Keratinocyte (primary cell): Measurements from ENCODE around the gene NDUFV1.

Source experiments
- EZH2 ChIP-seq: IDR thresholded peaks from one replicate; pipeline ENCODE4 v1.6.1; 2012; ENCODE audit warnings: inconsistent platforms, mild to moderate bottlenecking, low read length, moderate library complexity
- TF ChIP-seq, protein P1 (sequence below), 3 experiments: IDR thresholded peaks in 1 of 3; conservative IDR thresholded peaks in 1 of 3; optimal IDR thresholded peaks in 1 of 3; 2 replicates in 2 of 3; 3 replicates in 1 of 3; pipeline versions ENCODE3 to v1.5.1; 2011; ENCODE audit warnings: low read length in 3 of 3, mild to moderate bottlenecking in 3 of 3, moderate library complexity in 2 of 3, control low read depth in 1 of 3, inconsistent platforms in 1 of 3; ENCODE audit not compliant: insufficient read depth in 2 of 3; ENCODE audit errors: extremely low read depth in 1 of 3

DNA sequence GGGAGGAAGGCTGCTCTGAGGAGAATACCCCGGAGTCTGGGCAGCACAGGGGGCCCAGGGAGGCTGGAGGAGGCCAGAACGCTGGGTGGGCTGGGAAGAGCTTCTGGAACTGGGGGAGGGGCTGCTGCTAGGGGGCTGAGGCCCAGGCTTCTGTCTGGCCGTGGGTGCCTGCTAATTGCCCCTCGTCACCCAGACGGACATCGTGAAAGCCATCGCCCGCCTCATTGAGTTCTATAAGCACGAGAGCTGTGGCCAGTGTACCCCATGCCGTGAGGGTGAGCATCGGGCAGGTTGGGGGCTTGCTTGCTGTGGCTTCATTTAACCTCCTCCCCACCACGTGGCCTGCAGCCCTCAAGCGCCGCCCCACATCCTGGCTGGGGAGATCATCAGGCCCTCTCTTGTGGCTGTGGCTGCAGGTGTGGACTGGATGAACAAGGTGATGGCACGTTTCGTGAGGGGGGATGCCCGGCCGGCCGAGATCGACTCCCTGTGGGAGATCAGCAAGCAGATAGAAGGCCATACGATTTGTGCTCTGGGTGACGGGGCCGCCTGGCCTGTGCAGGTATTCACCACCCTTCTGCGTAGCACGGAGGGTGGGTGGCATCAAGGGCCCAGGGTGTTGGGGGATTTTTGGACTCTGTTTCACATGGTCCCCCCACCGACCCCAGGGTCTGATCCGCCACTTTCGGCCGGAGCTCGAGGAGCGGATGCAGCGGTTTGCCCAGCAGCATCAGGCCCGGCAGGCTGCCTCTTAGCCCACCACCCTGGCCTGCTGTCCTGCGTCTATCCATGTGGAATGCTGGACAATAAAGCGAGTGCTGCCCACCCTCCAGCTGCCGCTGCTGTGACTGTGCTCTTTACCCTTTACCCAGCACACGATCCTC, 5.2 kb downstream of the NDUFV1 start:
- TF ChIP-seq, protein P1, sequence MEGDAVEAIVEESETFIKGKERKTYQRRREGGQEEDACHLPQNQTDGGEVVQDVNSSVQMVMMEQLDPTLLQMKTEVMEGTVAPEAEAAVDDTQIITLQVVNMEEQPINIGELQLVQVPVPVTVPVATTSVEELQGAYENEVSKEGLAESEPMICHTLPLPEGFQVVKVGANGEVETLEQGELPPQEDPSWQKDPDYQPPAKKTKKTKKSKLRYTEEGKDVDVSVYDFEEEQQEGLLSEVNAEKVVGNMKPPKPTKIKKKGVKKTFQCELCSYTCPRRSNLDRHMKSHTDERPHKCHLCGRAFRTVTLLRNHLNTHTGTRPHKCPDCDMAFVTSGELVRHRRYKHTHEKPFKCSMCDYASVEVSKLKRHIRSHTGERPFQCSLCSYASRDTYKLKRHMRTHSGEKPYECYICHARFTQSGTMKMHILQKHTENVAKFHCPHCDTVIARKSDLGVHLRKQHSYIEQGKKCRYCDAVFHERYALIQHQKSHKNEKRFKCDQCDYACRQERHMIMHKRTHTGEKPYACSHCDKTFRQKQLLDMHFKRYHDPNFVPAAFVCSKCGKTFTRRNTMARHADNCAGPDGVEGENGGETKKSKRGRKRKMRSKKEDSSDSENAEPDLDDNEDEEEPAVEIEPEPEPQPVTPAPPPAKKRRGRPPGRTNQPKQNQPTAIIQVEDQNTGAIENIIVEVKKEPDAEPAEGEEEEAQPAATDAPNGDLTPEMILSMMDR (optimal IDR thresholded peaks at IDR 0.05 in 1 of 3, IDR thresholded peaks at IDR 0.05 in 1 of 3, conservative IDR thresholded peaks at IDR 0.05 in 1 of 3; ENCODE audit: extremely low read depth in 1 of 3, insufficient read depth in 2 of 3, low read length in 3 of 3), result no peak
- no peak for TF ChIP-seq EZH2
